Stimulated activated naive CD8-positive, alpha-beta T cell treated with anti-CD3 and anti-CD28 coated beads, Interleukin-15, amount 100 ng/mL, for 72 hours (primary cell): ENCODE results near the gene SORCS1.

ENCODE experiments used
- ATAC-seq: fragments of 150-1000 bp; cut with Tn5 transposase; 2 replicates; pipeline ENCODE4 v1.10.0; 2021; ENCODE audit warnings: mild to moderate bottlenecking, moderate library complexity
- DNase-seq, 2 donors: peaks; one replicate each; pipeline ENCODE4 v3.0.0; 2021 to 2022
- H3K27ac Mint-ChIP-seq, 2 donors: one replicate each; pipeline ENCODE4 v1.8.0; 2022; ENCODE audit warnings: mild to moderate bottlenecking in 2 of 2, mixed read lengths in 2 of 2, moderate library complexity in 2 of 2
- H3K27me3 Mint-ChIP-seq: one replicate; pipeline ENCODE4 v1.8.0; 2022; ENCODE audit warnings: mixed read lengths
- H3K4me1 Mint-ChIP-seq: one replicate; pipeline ENCODE4 v1.8.0; 2022; ENCODE audit warnings: mild to moderate bottlenecking, mixed read lengths
- H3K4me3 Mint-ChIP-seq, 2 donors: one replicate each; pipeline ENCODE4 v1.8.0; 2022; ENCODE audit warnings: mild to moderate bottlenecking in 2 of 2, mixed read lengths in 2 of 2, moderate library complexity in 1 of 2
- H3K9me3 Mint-ChIP-seq, 2 donors: one replicate each; pipeline ENCODE4 v1.8.0; 2022; ENCODE audit warnings: mixed read lengths in 2 of 2

The SORCS1 gene

DNA sequence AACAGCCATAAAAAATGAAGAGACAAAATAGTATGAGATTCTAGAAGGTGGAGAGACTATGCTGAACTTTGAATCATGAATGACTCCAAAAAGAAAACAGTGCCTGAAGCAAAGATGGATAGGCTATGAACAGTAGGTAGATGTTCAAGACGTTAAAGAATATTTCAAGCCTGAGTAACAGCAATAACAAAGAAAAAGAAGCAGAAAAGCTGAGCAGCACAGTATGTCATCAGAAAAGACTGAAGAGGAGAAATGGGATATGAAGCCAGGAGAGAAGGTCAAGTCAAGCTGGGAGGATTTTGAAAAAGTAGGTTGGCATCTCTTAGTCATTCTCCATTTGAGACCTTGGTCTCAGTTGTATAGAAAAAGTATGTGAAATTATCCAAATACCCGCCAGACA, 484.4 kb downstream of the SORCS1 start:
- Mint-ChIP-seq H3K4me3 (no peak overlapping the region), H3K4me1 (no peaks in the 10 kb centered on the region), H3K27ac (no peak overlapping the region), H3K27me3 (no peaks in the 10 kb centered on the region), H3K9me3 (peaks cover 4 to 6% of the 10 kb centered on the region in 2 donors)
- no peak for ATAC-seq
- no peak for DNase-seq

DNA sequence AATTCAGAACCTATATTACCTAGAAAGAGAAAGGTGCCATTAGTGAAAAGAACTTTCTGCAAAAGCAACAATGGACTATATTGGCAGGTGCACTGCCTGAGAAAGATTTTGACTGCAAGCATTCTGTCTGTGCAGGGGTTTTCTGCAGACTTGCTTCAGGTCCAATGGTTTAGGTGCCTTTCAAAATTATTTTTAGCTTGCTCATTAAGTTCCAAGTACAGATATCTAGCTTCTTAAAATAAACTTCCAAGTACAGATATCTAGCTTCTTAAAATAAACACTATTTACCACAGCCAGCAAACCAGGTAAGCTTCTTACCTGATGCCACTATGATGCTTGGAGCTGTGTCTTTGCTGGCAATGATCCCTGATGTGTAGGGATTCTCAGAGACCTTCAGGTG, 485.2 kb downstream of the SORCS1 start:
- Mint-ChIP-seq H3K9me3 (peaks cover 4 to 6% of the 10 kb centered on the region in 2 donors), H3K27ac (no peak overlapping the region), H3K27me3 (no peaks in the 10 kb centered on the region), H3K4me1 (no peaks in the 10 kb centered on the region), H3K4me3 (no peak overlapping the region)
- DNase-seq (no peak), ATAC-seq (no peak)

DNA sequence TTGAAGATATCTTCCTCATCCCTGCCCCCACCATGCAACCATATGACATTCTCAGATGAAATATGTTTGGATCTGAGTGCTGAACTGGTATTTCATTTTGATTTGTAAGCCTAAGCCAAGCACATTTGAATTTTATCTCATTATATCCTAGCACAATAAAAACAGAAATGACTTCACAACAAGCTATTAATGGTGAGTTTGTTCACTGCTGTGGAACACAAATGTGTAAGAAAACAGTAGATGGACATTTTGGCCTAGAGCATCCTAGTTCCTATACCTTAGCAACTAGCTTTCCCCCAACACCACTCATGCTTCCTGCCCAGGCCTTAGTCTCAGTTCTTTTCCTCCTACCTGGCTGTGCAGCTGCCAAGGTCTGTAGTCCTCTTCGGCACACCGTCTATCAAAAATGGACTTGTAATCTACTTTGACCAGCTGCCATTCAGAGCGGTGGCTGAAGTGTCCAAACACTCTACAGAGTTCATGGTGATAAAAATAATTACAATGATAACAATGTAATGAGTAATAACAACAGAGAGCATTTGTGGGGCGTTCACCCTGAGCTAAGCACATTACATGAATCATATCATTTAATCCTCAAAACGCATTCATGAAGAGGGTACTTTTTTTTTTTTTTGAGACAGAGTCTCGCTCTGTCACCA, 491.9 kb downstream of the SORCS1 start:
- no peaks in the 10 kb centered on the region for H3K4me1 Mint-ChIP-seq

DNA sequence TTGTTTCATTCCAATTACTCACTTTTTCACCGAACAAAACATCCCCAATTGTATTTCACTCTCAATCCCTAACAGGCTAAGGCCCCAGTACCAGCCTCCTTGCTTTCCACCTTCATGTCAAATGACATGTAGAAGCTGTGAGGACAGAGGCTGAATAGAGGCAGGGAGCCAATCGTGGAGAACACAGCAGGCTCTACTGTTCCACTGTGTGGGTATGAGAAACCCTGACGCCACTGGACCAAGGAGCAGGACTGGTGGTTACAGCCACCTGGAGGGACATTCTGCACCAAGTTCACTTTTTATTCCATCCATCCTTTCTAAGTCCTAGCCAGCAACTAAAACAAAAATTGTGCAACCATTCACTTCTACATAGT, 502.8 kb downstream of the SORCS1 start:
- Mint-ChIP-seq H3K27me3 (no peaks in the 10 kb centered on the region), H3K27ac (no peak overlapping the region), H3K4me3 (no peak overlapping the region), H3K4me1 (no peaks in the 10 kb centered on the region), H3K9me3 (peaks cover 0 to 6% of the 10 kb centered on the region in 2 donors)
- DNase-seq (no peak), ATAC-seq (no peak)

More for the DNA sequence above, 491.9 kb downstream of the SORCS1 start:
- Mint-ChIP-seq H3K4me3 (no peak overlapping the region), H3K27ac (no peak overlapping the region), H3K27me3 (no peaks in the 10 kb centered on the region), H3K9me3 (peaks cover 4 to 6% of the 10 kb centered on the region in 2 donors)
- DNase-seq (no peak), ATAC-seq (no peak)

DNA sequence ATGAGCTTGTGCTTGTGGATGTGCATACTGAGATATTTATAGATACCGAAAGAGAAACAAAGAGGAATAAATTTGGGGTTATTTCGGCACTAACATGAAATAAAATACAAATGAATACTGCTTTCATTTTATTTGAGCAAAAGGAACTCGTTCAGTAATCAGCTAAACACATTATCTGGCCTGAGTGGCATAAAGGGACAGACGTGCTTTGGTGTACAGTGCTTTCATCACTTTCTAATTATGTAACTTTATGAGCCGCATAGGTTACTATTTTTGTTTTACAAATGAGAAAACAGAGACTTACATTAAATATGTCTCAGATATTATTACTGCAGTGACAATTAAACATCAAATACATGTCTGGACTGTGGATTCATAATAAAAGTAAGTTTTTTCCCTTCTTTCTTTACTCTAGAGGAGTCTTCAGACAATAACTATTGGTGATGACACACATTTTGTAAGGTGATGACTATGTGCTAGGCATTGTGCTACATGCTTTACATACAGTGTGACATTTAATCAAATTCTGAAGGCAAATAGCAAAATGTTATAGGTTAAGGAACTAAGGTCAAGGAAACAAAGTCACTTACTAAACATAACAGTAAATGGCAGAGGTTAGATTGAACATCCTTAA, 503.3 kb downstream of the SORCS1 start:
- peaks cover 0 to 7% of the 10 kb centered on the region in 2 donors for H3K9me3 Mint-ChIP-seq
- no peak overlapping the region for H3K27ac Mint-ChIP-seq
- H3K27me3 Mint-ChIP-seq: no peaks in the 10 kb centered on the region
- no peaks in the 10 kb centered on the region for H3K4me1 Mint-ChIP-seq
- DNase-seq (no peak), ATAC-seq (no peak)
- H3K4me3 Mint-ChIP-seq: no peak overlapping the region

DNA sequence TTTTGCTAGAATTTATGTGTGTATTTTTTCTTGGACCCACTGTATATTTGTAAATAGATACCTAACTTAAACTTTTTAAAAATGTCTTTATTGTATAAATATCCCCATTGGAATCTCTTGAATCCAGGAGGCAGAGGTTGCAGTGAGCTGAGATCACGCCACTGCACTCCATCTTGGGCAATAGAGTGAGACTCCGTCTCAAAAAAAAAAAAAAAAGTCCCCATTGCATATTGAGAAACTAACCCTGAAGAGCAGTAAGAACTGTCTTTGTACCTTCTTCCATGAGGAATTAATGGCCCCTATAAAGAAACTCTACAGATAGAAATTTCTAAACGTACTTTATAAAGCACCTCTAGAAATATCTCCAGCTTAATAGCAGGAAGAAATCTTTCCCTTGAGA, 504.0 kb downstream of the SORCS1 start:
- DNase-seq (no peak), ATAC-seq (no peak)
- Mint-ChIP-seq H3K9me3 (peaks cover 0 to 7% of the 10 kb centered on the region in 2 donors), H3K27me3 (no peaks in the 10 kb centered on the region), H3K27ac (no peak overlapping the region), H3K4me1 (no peaks in the 10 kb centered on the region), H3K4me3 (no peak overlapping the region)

DNA sequence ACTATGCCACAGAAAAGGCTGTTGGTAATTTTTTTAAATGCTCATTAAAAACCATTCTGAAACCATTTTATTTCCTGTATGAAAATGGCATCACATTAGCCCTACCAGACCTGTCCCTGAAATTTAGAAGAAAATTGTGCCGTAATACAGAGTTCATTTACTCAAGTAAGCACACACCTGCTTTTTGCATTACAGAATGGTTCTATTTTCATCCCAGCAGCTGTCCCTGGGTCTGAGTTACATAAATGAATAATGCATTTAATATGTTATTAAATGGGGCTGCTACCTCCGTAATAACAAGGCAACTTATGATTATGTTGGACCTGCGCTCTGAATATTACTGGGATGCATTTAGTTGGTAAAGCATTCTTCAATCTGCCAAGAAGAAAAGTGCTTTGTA, 508.9 kb downstream of the SORCS1 start:
- no peak for ATAC-seq
- H3K27ac Mint-ChIP-seq: no peak overlapping the region
- no peak overlapping the region for H3K4me3 Mint-ChIP-seq
- peaks cover 0 to 7% of the 10 kb centered on the region in 2 donors for H3K9me3 Mint-ChIP-seq
- DNase-seq: no peak
- H3K4me1 Mint-ChIP-seq: no peaks in the 10 kb centered on the region
- H3K27me3 Mint-ChIP-seq: no peaks in the 10 kb centered on the region

DNA sequence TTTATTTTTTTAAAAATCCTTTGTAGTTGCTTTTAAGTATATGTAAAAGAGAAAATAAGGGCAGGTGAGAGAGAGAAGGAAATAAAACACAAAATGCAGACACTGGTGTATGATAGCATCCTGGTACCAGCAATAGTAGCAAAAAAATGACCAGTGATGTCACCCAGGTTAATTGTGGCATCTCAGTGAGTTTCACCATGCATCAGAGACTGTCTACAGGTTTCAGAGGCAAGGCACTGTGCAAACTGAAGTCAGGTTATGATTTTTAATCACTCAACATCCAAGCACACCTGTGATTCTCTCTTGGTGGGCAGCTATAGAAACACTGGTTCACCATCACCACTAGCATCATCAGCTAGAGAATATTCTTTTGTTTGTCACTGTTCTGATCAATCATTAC, 509.3 kb downstream of the SORCS1 start:
- no peaks in the 10 kb centered on the region for H3K27me3 Mint-ChIP-seq
- no peak overlapping the region for H3K27ac Mint-ChIP-seq
- no peaks in the 10 kb centered on the region for H3K4me1 Mint-ChIP-seq
- no peak for ATAC-seq
- no peak for DNase-seq
- H3K4me3 Mint-ChIP-seq: no peak overlapping the region
- peaks cover 0 to 7% of the 10 kb centered on the region in 2 donors for H3K9me3 Mint-ChIP-seq

DNA sequence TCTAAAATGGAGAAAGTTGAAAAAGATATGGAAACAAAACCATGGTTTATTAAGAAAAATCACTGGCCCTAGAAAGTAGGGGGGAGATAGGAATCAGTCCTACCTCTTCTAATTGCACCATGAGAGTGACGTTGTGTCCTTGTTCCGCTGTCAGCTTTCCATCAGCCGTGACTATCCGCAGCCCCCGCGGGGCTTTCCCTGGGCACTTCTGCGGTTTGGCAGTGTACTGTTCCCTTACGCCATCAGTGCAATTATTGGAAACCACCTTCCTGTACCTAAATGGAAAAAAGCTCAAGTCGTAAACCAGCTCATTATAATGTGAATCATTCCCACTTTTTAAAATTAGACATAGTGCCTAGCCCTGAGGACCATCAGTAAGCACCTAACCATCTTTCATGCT, 512.2 kb downstream of the SORCS1 start:
- no peaks in the 10 kb centered on the region for H3K27me3 Mint-ChIP-seq
- H3K27ac Mint-ChIP-seq: no peak overlapping the region
- H3K4me3 Mint-ChIP-seq: no peak overlapping the region
- no peak for ATAC-seq
- H3K4me1 Mint-ChIP-seq: no peaks in the 10 kb centered on the region
- DNase-seq: no peak
- peaks cover 0 to 6% of the 10 kb centered on the region in 2 donors for H3K9me3 Mint-ChIP-seq

DNA sequence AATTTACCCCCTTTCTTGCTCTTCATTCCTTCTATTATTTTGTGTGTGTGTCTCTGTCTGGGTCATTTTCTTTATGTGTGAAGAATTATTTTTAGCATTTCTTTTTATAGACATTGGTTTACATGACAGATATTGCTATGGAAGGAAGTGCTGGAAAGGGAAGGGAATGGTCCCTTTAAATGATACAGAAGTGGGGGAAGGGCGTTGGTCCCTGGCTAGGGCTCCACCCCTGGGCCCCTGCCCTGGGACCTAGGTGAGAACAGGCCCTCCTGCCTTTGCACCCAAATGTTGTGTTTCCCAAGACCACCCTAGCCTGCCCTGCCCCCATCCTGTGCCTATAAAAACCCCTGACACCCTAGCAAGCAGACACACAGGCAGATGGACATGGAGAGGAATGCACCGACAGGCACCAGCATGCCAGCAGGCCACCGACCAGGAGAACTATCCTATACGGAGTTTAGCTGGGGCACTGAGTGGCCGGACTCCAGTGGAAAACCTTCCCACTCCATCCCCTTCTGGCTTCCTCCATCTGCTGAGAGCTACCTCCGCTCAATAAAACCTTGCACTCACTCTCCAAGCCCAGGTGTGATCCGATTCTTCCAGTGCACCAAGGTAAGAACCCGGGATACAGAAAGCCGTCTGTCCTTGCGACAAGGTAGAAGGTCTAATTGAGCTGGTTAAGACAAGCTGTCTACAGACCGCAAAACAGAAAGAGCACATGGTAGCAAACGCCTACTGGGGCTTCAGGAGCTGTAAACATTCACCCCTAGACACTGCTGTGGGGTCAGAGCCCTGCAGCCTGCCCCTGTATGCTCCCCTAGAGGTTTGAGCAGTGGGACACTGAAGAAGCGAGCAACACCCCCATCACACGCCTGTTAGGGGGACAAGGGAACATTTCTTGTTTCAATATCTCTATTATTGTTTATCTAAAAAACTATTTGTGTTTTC, 515.7 kb downstream of the SORCS1 start:
- ATAC-seq (no peak), DNase-seq (no peak)
- Mint-ChIP-seq H3K27ac (no peak overlapping the region), H3K4me1 (no peaks in the 10 kb centered on the region), H3K9me3 (no peaks in the 10 kb centered on the region), H3K4me3 (no peak overlapping the region), H3K27me3 (no peaks in the 10 kb centered on the region)

DNA sequence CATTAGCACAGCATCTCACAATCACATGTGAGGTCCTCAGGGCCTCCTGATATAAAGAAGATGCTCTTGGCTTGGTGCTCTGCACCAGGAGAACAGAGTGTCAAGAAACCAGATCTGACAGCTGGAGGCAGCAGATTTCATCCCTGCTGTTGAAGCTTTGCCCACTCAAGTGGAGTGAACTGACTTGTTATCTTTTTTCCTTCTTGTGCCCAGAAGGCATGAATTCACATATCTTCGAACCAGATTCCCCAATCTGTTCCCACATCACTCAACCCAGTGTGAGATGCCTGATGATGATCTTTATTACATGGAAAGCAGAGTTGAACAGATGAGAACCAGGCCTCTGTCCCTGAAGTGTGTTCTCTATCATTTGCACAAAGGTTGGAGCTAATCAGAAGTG, 521.0 kb downstream of the SORCS1 start:
- H3K4me3 Mint-ChIP-seq: no peak overlapping the region
- no peak for DNase-seq
- no peaks in the 10 kb centered on the region for H3K4me1 Mint-ChIP-seq
- ATAC-seq: no peak
- H3K27me3 Mint-ChIP-seq: no peaks in the 10 kb centered on the region
- H3K27ac Mint-ChIP-seq: no peak overlapping the region
- no peaks in the 10 kb centered on the region for H3K9me3 Mint-ChIP-seq

DNA sequence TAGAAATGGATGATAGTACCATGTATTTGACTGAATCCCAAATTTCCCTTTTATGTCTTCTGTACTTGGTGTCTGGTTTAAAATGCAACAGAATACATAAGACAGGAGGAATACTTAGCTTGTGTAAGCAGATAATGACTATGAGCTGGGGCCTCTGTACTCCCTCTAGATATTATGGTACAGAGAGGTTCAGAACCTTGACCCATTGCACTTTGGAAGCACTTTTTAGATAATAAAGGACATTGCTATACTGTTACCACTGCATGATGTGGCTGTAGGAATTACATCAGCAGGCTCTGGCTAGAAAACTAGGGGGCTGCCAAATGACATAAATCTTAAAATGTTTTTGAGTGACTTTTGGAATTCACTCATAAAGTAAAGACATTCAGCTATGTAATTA, 526.6 kb downstream of the SORCS1 start:
- Mint-ChIP-seq H3K27ac (no peak overlapping the region), H3K4me1 (no peaks in the 10 kb centered on the region), H3K9me3 (no peaks in the 10 kb centered on the region), H3K27me3 (no peaks in the 10 kb centered on the region), H3K4me3 (no peak overlapping the region)
- no peak for ATAC-seq
- DNase-seq: no peak

DNA sequence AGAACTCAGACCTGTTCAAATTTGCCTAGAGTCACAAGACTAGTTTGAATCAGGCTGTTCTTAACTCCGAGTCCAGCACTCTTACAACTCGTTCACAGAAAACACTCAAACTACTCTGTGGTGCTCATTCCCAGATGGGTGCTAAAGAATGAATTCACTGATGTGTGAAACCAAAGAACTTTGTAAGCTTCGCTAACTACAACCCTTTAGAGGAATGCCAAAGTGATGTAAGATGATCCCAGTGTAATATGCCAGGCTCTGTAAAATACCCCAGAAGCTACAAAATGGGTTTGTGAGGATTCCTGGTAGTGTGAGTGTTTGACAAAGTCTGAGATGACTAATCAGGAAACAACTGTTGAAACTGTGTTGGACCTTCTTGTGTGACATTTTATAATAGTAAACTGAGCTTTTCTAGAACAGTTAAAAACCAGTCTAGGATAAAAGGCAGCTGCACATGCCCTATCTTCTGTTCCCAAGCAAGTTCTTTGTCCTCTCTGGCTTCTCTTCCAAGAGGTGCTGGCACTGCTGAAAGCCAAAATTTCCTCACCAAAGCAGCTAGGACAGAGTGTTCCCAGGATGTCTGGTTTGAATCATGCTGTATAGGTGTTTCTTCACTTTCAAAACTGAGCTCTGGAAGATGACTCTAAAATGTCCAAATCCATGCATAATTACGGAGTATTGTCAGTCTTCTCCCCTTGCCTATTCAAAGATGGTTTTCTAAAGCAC, 527.6 kb downstream of the SORCS1 start:
- Mint-ChIP-seq H3K27ac (no peak overlapping the region), H3K9me3 (no peaks in the 10 kb centered on the region), H3K4me1 (no peaks in the 10 kb centered on the region), H3K4me3 (no peak overlapping the region), H3K27me3 (no peaks in the 10 kb centered on the region)
- ATAC-seq (no peak), DNase-seq (no peak)

DNA sequence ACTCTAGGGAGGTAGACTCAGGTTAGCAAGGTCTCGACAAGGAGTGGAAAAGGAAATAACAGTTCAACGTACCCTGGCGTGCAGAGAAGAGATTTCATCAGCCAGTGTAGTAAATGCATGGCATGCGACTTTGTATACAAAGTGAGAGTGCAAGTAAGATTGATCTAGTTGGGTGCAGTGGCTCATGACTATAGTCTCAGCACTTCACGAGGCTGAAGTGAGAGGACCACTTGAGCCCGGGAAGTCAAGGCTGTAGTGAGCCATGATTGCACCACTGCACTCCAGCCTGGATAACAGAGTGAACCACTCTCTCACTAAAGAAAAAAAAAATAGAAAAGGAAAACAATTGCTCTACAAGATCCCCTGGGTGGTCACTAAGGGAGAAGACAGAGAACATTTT, 528.6 kb downstream of the SORCS1 start:
- Mint-ChIP-seq H3K4me1 (no peaks in the 10 kb centered on the region), H3K27ac (no peak overlapping the region), H3K4me3 (no peak overlapping the region), H3K27me3 (no peaks in the 10 kb centered on the region), H3K9me3 (no peaks in the 10 kb centered on the region)
- ATAC-seq: no peak
- DNase-seq: no peak

DNA sequence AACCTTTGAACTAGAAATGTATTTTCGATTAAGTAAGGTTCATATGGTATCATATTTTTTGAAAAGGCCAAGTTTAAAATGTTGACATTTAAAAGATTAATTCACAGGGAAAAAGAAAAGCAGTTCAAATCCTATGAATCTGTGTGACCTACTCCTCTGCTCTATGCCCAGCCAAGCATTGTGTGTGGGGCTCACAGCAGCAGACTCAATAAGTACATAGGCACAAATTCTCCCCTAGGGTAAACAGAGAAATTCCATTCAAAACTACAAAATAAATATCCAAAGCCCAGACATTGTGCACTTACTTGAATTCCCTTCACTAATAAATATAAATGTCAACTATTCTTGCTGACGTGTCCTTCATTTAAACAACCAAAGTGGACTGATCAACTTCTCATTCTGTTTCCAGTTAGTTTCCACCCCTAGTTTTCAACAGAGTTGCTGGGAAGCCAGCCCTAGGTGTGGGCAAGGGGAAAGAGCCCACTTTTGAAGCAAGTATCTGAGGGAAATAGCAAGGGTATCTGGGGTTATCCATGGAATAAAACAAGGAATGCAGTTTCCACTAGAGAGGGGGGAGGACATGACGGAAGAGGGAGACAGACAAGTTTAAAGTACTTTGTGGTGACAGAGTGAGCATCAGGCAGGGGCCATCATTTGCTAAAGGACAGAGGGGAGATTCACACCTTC, 533.3 kb downstream of the SORCS1 start:
- Mint-ChIP-seq H3K4me3 (no peak overlapping the region), H3K9me3 (no peaks in the 10 kb centered on the region), H3K4me1 (no peaks in the 10 kb centered on the region), H3K27ac (no peak overlapping the region), H3K27me3 (no peaks in the 10 kb centered on the region)
- ATAC-seq (no peak), DNase-seq (no peak)
